Measurements from ENCODE around the gene AKT3. TPM values are rescaled to one million over a fixed set of nuclear protein-coding genes. Genes with fewer than 3 reads are reported as not detected.

AKT3 gene
- polyA plus RNA-seq, 1 donor (not counting 4 experiments of a cell fraction or from before 2014, with no cell fraction given): 2.9 TPM

- no peaks in the 10 kb centered on the region for H4K20me1 ChIP-seq (ENCODE audit: control insufficient read depth, extremely low read depth, insufficient read depth, low read length)
- peaks cover 5% of the 10 kb centered on the region for H3K4me1 ChIP-seq (ENCODE audit: control insufficient read depth, extremely low read depth, insufficient read depth, low read length)
- no peak overlapping the region for H3K4me3 ChIP-seq (ENCODE audit: control insufficient read depth in 2 of 3, extremely low read depth in 1 of 3, insufficient read depth in 2 of 3, low read depth in 1 of 3, low read length in 3 of 3)
- no peaks in the 10 kb centered on the region for H3K9me3 ChIP-seq (ENCODE audit: control insufficient read depth, low read depth, low read length)
- TF ChIP-seq EZH2 (IDR thresholded peaks at IDR 0.05; ENCODE audit: low read length): no peak
- no peak for TF ChIP-seq CTCF (optimal IDR thresholded peaks at IDR 0.05 in 1 of 3, IDR thresholded peaks at IDR 0.05 in 1 of 3, conservative IDR thresholded peaks at IDR 0.05 in 1 of 3; ENCODE audit: extremely low read depth in 1 of 3, insufficient read depth in 2 of 3, low read length in 3 of 3)
- no peak overlapping the region for H2AFZ ChIP-seq (ENCODE audit: control insufficient read depth, low read length)
- dilution Hi-C loops (cut with MboI; ENCODE audit: extremely low pct_ligation_motif_present, low sequenced_read_pairs): no loop called here
- no peaks in the 10 kb centered on the region for H3K36me3 ChIP-seq (ENCODE audit: control insufficient read depth in 2 of 2, extremely low read depth in 1 of 2, insufficient read depth in 2 of 2, low read length in 2 of 2)
- no peaks in the 10 kb centered on the region for H3K9me1 ChIP-seq (ENCODE audit: control insufficient read depth, extremely low read depth, insufficient read depth, low read length)
- no peak overlapping the region for H3K9ac ChIP-seq (ENCODE audit: control insufficient read depth, extremely low read depth, insufficient read depth, low read length)
- no peak overlapping the region for H3K27ac ChIP-seq (ENCODE audit: control insufficient read depth, insufficient read depth, low read length)
- no peak overlapping the region for H3K4me2 ChIP-seq (ENCODE audit: control insufficient read depth, extremely low read depth, insufficient read depth, low read depth, low read length)
- peak; percentile 28 for DNase-seq (ENCODE audit: low read depth, low spot score)
- no peaks in the 10 kb centered on the region for H3K27me3 ChIP-seq (ENCODE audit: control insufficient read depth, extremely low read depth, insufficient read depth, low read length)
- H3K79me2 ChIP-seq (ENCODE audit: control insufficient read depth, insufficient read depth, low read length): no peaks in the 10 kb centered on the region
- peak; percentile 53 for FAIRE-seq
These were observed 367.7 kb downstream of the AKT3 start for GRCh38 chr1:243482141-243483022.

GRCh38 chr1:243481101-243481500 lies 368.9 kb downstream of the AKT3 start:
- Histone ChIP-seq H3K4me2 (ENCODE audit: control insufficient read depth, extremely low read depth, insufficient read depth, low read depth, low read length) (no peak overlapping the region), H3K27ac (ENCODE audit: control insufficient read depth, insufficient read depth, low read length) (no peak overlapping the region), H3K9me1 (ENCODE audit: control insufficient read depth, extremely low read depth, insufficient read depth, low read length) (no peaks in the 10 kb centered on the region), H2AFZ (ENCODE audit: control insufficient read depth, low read length) (no peak overlapping the region), H3K9ac (ENCODE audit: control insufficient read depth, extremely low read depth, insufficient read depth, low read length) (no peak overlapping the region), H3K79me2 (ENCODE audit: control insufficient read depth, insufficient read depth, low read length) (no peaks in the 10 kb centered on the region), H3K27me3 (ENCODE audit: control insufficient read depth, extremely low read depth, insufficient read depth, low read length) (no peaks in the 10 kb centered on the region), H3K4me1 (ENCODE audit: control insufficient read depth, extremely low read depth, insufficient read depth, low read length) (peaks cover 5% of the 10 kb centered on the region), H3K4me3 (ENCODE audit: control insufficient read depth in 2 of 3, extremely low read depth in 1 of 3, insufficient read depth in 2 of 3, low read depth in 1 of 3, low read length in 3 of 3) (no peak overlapping the region), H4K20me1 (ENCODE audit: control insufficient read depth, extremely low read depth, insufficient read depth, low read length) (no peaks in the 10 kb centered on the region), H3K36me3 (ENCODE audit: control insufficient read depth in 2 of 2, extremely low read depth in 1 of 2, insufficient read depth in 2 of 2, low read length in 2 of 2) (no peaks in the 10 kb centered on the region), H3K9me3 (ENCODE audit: control insufficient read depth, low read depth, low read length) (no peaks in the 10 kb centered on the region)
- DNase-seq (ENCODE audit: low read depth, low spot score) (no peak), FAIRE-seq (no peak)
- no peak for TF ChIP-seq CTCF (optimal IDR thresholded peaks at IDR 0.05 in 1 of 3, IDR thresholded peaks at IDR 0.05 in 1 of 3, conservative IDR thresholded peaks at IDR 0.05 in 1 of 3; ENCODE audit: extremely low read depth in 1 of 3, insufficient read depth in 2 of 3, low read length in 3 of 3)
- no peak for TF ChIP-seq EZH2 (IDR thresholded peaks at IDR 0.05; ENCODE audit: low read length)
- dilution Hi-C loops (cut with MboI; ENCODE audit: extremely low pct_ligation_motif_present, low sequenced_read_pairs): no loop called here
